Nephron (organoid): ENCODE measurements around the gene HNMT.
"Not testable (repeated sequence)": the region's sequence is repeated elsewhere in the genome, so short reads cannot be mapped to it uniquely, and the experiment has no call there.

ENCODE experiments used
- H3K27ac Mint-ChIP-seq, 3 experiments: 2 replicates each; pipeline ENCODE4 v1.8.0; 2020; ENCODE audit warnings: mixed read lengths in 3 of 3, mild to moderate bottlenecking in 2 of 3, moderate library complexity in 1 of 3
- H3K27me3 Mint-ChIP-seq: 2 replicates; pipeline ENCODE4 v1.8.0; 2021; ENCODE audit warnings: low read depth, mild to moderate bottlenecking, moderate library complexity, mixed read lengths
- H3K36me3 Mint-ChIP-seq: 2 replicates; pipeline ENCODE4 v1.8.0; 2020; ENCODE audit warnings: low read depth, mixed read lengths
- H3K4me1 Mint-ChIP-seq: 2 replicates; pipeline ENCODE4 v1.8.0; 2020; ENCODE audit warnings: mixed read lengths
- H3K4me3 Mint-ChIP-seq, 3 experiments: 2 replicates each; pipeline ENCODE4 v1.8.0; 2020; ENCODE audit warnings: mild to moderate bottlenecking in 3 of 3, mixed read lengths in 3 of 3, moderate library complexity in 2 of 3
- H3K9me3 Mint-ChIP-seq: 2 replicates; pipeline ENCODE4 v1.8.0; 2020; ENCODE audit warnings: mixed read lengths
- CTCF ChIP-seq, 3 experiments: fragments of 200-600 bp; sonication (generic); IDR thresholded peaks; one replicate each; pipeline ENCODE4 v1.5.0; 2021; ENCODE audit warnings: antibody characterized with exemption in 3 of 3; ENCODE audit not compliant: unreplicated experiment in 3 of 3

The HNMT gene

GRCh38 chr2:138036522-138036921, 72.2 kb downstream of the HNMT start:
- no peak for TF ChIP-seq CTCF (IDR thresholded peaks at IDR 0.05; ENCODE audit: unreplicated experiment in 3 of 3)
- Mint-ChIP-seq H3K4me1 (peaks cover 6% of the 10 kb centered on the region), H3K36me3 (no peaks in the 10 kb centered on the region), H3K4me3 (no peak overlapping the region), H3K27me3 (peaks cover 3% of the 10 kb centered on the region), H3K27ac (no peak overlapping the region), H3K9me3 (no peaks in the 10 kb centered on the region)

DNA sequence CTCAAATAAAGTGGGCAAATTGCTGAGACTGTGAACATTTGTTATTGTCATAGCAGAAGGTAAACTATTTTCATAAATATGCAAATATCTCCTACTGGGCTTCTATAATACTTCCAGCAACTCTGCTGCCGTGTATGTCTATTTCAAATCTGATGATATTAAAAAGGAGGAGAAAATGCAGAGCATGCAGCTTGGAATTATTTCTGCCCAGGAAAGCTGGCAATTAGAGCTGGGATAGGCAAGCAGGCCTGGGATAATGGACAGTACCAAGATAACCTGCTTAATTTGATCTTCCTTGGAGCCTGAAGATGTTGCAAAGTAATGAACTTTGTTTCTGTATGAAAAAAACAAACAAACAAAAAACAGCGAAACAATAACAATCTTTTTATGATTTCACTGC, 72.8 kb downstream of the HNMT start:
- Mint-ChIP-seq H3K4me3 (no peak overlapping the region), H3K36me3 (no peaks in the 10 kb centered on the region), H3K4me1 (peaks cover 6% of the 10 kb centered on the region), H3K9me3 (no peaks in the 10 kb centered on the region), H3K27me3 (peaks cover 3% of the 10 kb centered on the region), H3K27ac (no peak overlapping the region)
- no peak for TF ChIP-seq CTCF (IDR thresholded peaks at IDR 0.05; ENCODE audit: unreplicated experiment in 3 of 3)

DNA sequence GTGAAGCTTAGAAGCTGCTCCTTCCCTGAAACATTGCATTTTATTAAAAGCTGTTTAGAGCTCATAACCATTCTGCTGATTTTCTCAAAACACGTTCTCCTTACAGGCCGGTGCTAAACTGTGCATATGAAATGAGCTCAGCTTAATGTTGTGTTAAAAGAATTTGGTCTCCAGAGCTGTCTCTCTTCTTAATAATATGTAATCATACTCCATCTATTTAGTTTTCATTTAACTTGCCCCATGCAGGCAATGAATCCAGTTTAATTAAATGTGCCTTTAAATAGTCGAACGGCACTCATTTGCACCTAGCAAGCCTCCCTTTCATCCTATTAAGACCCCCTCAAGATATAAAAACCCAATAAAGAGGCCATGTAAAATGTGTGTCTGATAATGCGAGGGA, 76.3 kb downstream of the HNMT start:
- H3K27ac Mint-ChIP-seq: no peak overlapping the region
- TF ChIP-seq CTCF (IDR thresholded peaks at IDR 0.05; ENCODE audit: unreplicated experiment in 3 of 3): no peak

DNA sequence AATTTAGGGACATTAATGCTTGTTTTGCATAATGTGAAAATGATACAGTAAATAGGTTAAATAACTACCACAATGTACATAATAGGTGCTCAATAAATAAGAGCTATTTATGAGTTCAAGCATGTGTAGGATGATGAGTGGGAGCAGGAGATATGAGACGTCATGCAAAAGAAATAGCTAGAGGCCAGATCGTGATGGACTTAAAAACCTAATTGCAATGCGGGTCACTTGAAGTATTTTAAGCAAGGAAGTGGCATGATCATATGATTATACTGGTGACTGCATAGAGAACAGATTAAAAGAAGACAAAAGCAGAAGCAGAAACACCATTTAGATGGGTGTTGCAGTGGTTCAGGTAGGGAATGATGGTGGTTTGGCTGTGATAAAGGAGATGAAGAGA, 78.0 kb downstream of the HNMT start:
- Mint-ChIP-seq H3K4me3 (no peak overlapping the region), H3K27me3 (peaks cover 3% of the 10 kb centered on the region), H3K36me3 (no peaks in the 10 kb centered on the region), H3K4me1 (no peaks in the 10 kb centered on the region), H3K9me3 (peaks cover 3% of the 10 kb centered on the region), H3K27ac (no peak overlapping the region)
- no peak for TF ChIP-seq CTCF (IDR thresholded peaks at IDR 0.05; ENCODE audit: unreplicated experiment in 3 of 3)

More for the DNA sequence above, 76.3 kb downstream of the HNMT start:
- peaks cover 3% of the 10 kb centered on the region for H3K9me3 Mint-ChIP-seq
- no peaks in the 10 kb centered on the region for H3K36me3 Mint-ChIP-seq
- no peak overlapping the region for H3K4me3 Mint-ChIP-seq
- H3K27me3 Mint-ChIP-seq: peaks cover 3% of the 10 kb centered on the region
- H3K4me1 Mint-ChIP-seq: no peaks in the 10 kb centered on the region

DNA sequence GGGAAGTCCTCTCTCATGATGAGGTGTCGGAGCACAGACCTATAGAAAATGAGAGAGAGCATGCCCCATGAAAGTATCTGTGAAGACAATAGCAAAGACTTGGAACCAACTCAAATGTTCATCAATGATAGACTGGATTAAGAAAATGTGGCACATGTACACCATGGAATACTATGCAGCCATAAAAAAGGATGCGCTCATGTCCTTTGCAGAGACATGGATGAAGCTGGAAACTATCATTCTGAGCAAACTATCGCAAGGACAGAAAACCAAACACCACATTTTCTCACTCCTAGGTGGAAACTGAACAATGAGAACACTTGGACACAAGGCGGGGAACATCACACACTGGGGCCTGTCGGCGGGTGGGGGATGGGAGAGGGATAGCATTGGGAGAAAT, 79.3 kb downstream of the HNMT start:
- not testable (repeated sequence) for H3K4me3 Mint-ChIP-seq, H3K9me3 Mint-ChIP-seq, H3K36me3 Mint-ChIP-seq, H3K4me1 Mint-ChIP-seq, H3K27me3 Mint-ChIP-seq, H3K27ac Mint-ChIP-seq

GRCh38 chr2:138058427-138058826, 94.2 kb downstream of the HNMT start:
- no peaks in the 10 kb centered on the region for H3K9me3 Mint-ChIP-seq
- H3K4me1 Mint-ChIP-seq: no peaks in the 10 kb centered on the region
- no peak overlapping the region for H3K27ac Mint-ChIP-seq
- TF ChIP-seq CTCF (IDR thresholded peaks at IDR 0.05; ENCODE audit: unreplicated experiment in 3 of 3): no peak
- H3K27me3 Mint-ChIP-seq: no peaks in the 10 kb centered on the region
- no peak overlapping the region for H3K4me3 Mint-ChIP-seq
- H3K36me3 Mint-ChIP-seq: no peaks in the 10 kb centered on the region
